IMR-90 (cell line): Measurements from ENCODE around the gene TMEM52. TPM values are rescaled to one million over a fixed set of nuclear protein-coding genes. Genes with fewer than 3 reads are reported as not detected.

Experiments
- ATAC-seq: fragments of 200-7000 bp; cut with Tn5 transposase; 2 replicates; pipeline ENCODE4 v1.9.1; 2020; ENCODE audit warnings: low read depth, mild to moderate bottlenecking, moderate library complexity
- BruUV-seq: library from RNA; stranded (reverse); fragments of 400-500 nt; replicated peaks from 2 replicates; lab custom pipeline; 2021; lab: Mats Ljungman, UMichigan
- CTCF ChIA-PET: fragments of 300-600 bp; formaldehyde crosslinking; extraction: SDS; loops from one replicate; lab custom pipeline; 2021; ENCODE audit warnings: antibody characterized with exemption; lab: Yijun Ruan, JAX
- POLR2A ChIA-PET: fragments of 300-600 bp; sonication (Branson Sonifier 250); formaldehyde crosslinking; loops from one replicate; lab custom pipeline; 2022; ENCODE audit warnings: antibody characterized with exemption; ENCODE audit not compliant: unreplicated experiment; lab: Charles Lee
- DNase-seq: peaks from one replicate; pipeline ENCODE4 v3.0.0; 2013
- H2AFZ ChIP-seq: replicated peaks from 2 replicates; pipeline ENCODE3; 2013; ENCODE audit warnings: low read length, mild to moderate bottlenecking; ENCODE audit not compliant: poor library complexity
- H2AK5ac ChIP-seq: 2 replicates; pipeline ENCODE4 v1.6.1; 2013; ENCODE audit warnings: low read depth, low read length, inconsistent platforms
- H2AK9ac ChIP-seq: replicated peaks from 2 replicates; pipeline ENCODE3; 2013; ENCODE audit warnings: mild to moderate bottlenecking, low read depth, low read length, moderate library complexity; ENCODE audit not compliant: poor library complexity
- H2BK120ac ChIP-seq: 2 replicates; pipeline ENCODE4 v1.6.1; 2013; ENCODE audit warnings: low read depth, low read length, inconsistent platforms
- H2BK15ac ChIP-seq: 3 replicates; pipeline ENCODE4 v1.6.1; 2013; ENCODE audit warnings: low read depth, low read length, inconsistent platforms
- H2BK20ac ChIP-seq: 2 replicates; pipeline ENCODE4 v1.6.1; 2013; ENCODE audit warnings: low read depth, mild to moderate bottlenecking, inconsistent platforms, low read length, moderate library complexity
- H2BK5ac ChIP-seq: 2 replicates; pipeline ENCODE4 v1.6.1; 2013; ENCODE audit warnings: mild to moderate bottlenecking, low read depth, low read length, inconsistent platforms; ENCODE audit not compliant: poor library complexity, severe bottlenecking
- H3K14ac ChIP-seq: replicated peaks from 2 replicates; pipeline ENCODE4 v1.6.1; 2013; ENCODE audit warnings: low read depth, low read length, inconsistent platforms
- H3K18ac ChIP-seq: 2 replicates; pipeline ENCODE4 v1.6.1; 2013; ENCODE audit warnings: low read depth, low read length, control low read depth
- H3K23ac ChIP-seq: 2 replicates; pipeline ENCODE4 v1.6.1; 2013; ENCODE audit warnings: low read depth, low read length, inconsistent platforms
- H3K27ac ChIP-seq: 2 replicates; pipeline ENCODE4 v1.5.1; 2013; ENCODE audit warnings: mild to moderate bottlenecking, control low read depth, low read length; ENCODE audit not compliant: insufficient read depth
- H3K27me3 ChIP-seq: 2 replicates; pipeline ENCODE4 v1.6.1; 2013; ENCODE audit warnings: low read length; ENCODE audit not compliant: control insufficient read depth, insufficient read depth
- H3K36me3 ChIP-seq: 2 replicates; pipeline ENCODE4 v1.6.1; 2013; ENCODE audit warnings: low read length, mixed read lengths; ENCODE audit not compliant: control insufficient read depth, insufficient read depth
- H3K4ac ChIP-seq: 2 replicates; pipeline ENCODE4 v1.6.1; 2013; ENCODE audit warnings: low read depth, low read length, inconsistent platforms
- H3K4me1 ChIP-seq: 2 replicates; pipeline ENCODE4 v1.6.1; 2013; ENCODE audit warnings: low read length, mixed read lengths; ENCODE audit not compliant: control insufficient read depth, insufficient read depth
- H3K4me2 ChIP-seq: 2 replicates; pipeline ENCODE4 v1.6.1; 2013; ENCODE audit warnings: low read depth, mild to moderate bottlenecking, control low read depth, low read length, moderate library complexity
- H3K4me3 ChIP-seq: 2 replicates; pipeline ENCODE4 v1.5.1; 2013; ENCODE audit warnings: low read depth, mild to moderate bottlenecking, control low read depth, low read length, moderate library complexity; ENCODE audit not compliant: insufficient read depth
- H3K56ac ChIP-seq: 2 replicates; pipeline ENCODE4 v1.6.1; 2013; ENCODE audit warnings: low read length, inconsistent platforms; ENCODE audit not compliant: insufficient read depth; ENCODE audit errors: extremely low read depth
- H3K79me1 ChIP-seq, 2 experiments: 2 replicates each; pipeline ENCODE4 v1.6.1; 2013; ENCODE audit warnings: low read length in 2 of 2, inconsistent platforms in 1 of 2, low read depth in 1 of 2
- H3K9ac ChIP-seq: 2 replicates; pipeline ENCODE4 v1.6.1; 2013; ENCODE audit warnings: low read depth, low read length, control low read depth
- H3K9me1 ChIP-seq: 2 replicates; pipeline ENCODE4 v1.6.1; 2013; ENCODE audit warnings: low read length, inconsistent platforms; ENCODE audit not compliant: insufficient read depth
- H3K9me3 ChIP-seq: 2 replicates; pipeline ENCODE4 v1.6.1; 2013; ENCODE audit warnings: low read length; ENCODE audit not compliant: control insufficient read depth, insufficient read depth
- H4K20me1 ChIP-seq: 2 replicates; pipeline ENCODE4 v1.6.1; 2013; ENCODE audit warnings: low read length, inconsistent platforms; ENCODE audit not compliant: insufficient read depth
- H4K5ac ChIP-seq: 2 replicates; pipeline ENCODE4 v1.6.1; 2013; ENCODE audit warnings: mild to moderate bottlenecking, low read depth, low read length, control low read depth
- H4K8ac ChIP-seq, 2 experiments: 2 replicates each; pipeline ENCODE4 v1.6.1; 2013; ENCODE audit warnings: low read depth in 2 of 2, low read length in 2 of 2, control low read depth in 1 of 2, inconsistent platforms in 1 of 2
- H4K91ac ChIP-seq: 2 replicates; pipeline ENCODE4 v1.6.1; 2013; ENCODE audit warnings: low read depth, low read length, inconsistent platforms; ENCODE audit not compliant: insufficient read depth
- BHLHE40 ChIP-seq: fragments of 150-350 bp; IDR thresholded peaks from 2 replicates; pipeline ENCODE4 v1.6.1; 2016; ENCODE audit warnings: mild to moderate bottlenecking, low read depth, low read length
- CHD1 ChIP-seq: IDR thresholded peaks from 2 replicates; pipeline ENCODE4 v1.6.1; 2012; ENCODE audit warnings: low read depth, low read length, improper control_type of control experiment
- FOS ChIP-seq: fragments of 150-350 bp; IDR thresholded peaks from 2 replicates; pipeline ENCODE4 v1.6.1; 2016; ENCODE audit warnings: low read depth, low read length
- MAZ ChIP-seq: IDR thresholded peaks from 2 replicates; pipeline ENCODE4 v1.6.1; 2012; ENCODE audit warnings: low read depth, mild to moderate bottlenecking, low read length, improper control_type of control experiment, moderate library complexity, borderline replicate concordance
- MXI1 ChIP-seq: IDR thresholded peaks from 2 replicates; pipeline ENCODE4 v1.6.1; 2012; ENCODE audit warnings: low read depth, mild to moderate bottlenecking, low read length, moderate library complexity, borderline replicate concordance
- NFE2L2 ChIP-seq: fragments of 150-350 bp; IDR thresholded peaks from 2 replicates; pipeline ENCODE4 v1.6.1; 2016; ENCODE audit warnings: low read depth, mild to moderate bottlenecking, low read length
- RAD21 ChIP-seq: IDR thresholded peaks from 2 replicates; pipeline ENCODE4 v1.6.1; 2012; ENCODE audit warnings: low read length, improper control_type of control experiment
- RCOR1 ChIP-seq: IDR thresholded peaks from 2 replicates; pipeline ENCODE4 v1.6.1; 2012; ENCODE audit warnings: mild to moderate bottlenecking, low read length, improper control_type of control experiment; ENCODE audit not compliant: insufficient replicate concordance
- SMC3 ChIP-seq: fragments of 150-350 bp; IDR thresholded peaks from 2 replicates; pipeline ENCODE4 v1.6.1; 2016; ENCODE audit warnings: low read depth, mild to moderate bottlenecking, antibody characterized with exemption, low read length, moderate library complexity
- WGBS, 2 experiments: methylation state at CpG; one replicate each; pipeline versions ENCODE4 v1.1.5 to v1.1.7; 2013; ENCODE audit warnings: missing lambda C conversion rate in 2 of 2; ENCODE audit not compliant: insufficient read length in 1 of 2; ENCODE audit errors: extremely low coverage in 2 of 2; 5-methylcytosine and 5-hydroxymethylcytosine counted together
- dilution Hi-C: fragments of 300-500 bp; cut with HindIII; formaldehyde crosslinking; loops from one replicate; pipeline ENCODE4 v1.14.3; 2018; ENCODE audit warnings: low sequenced_read_pairs; ENCODE audit not compliant: unreplicated experiment
- in situ Hi-C: fragments of 300-500 bp; cut with MboI; formaldehyde crosslinking; loops from 3 replicates; pipeline ENCODE4 v1.14.3; 2019; ENCODE audit warnings: low sequenced_read_pairs, inconsistent platforms, mixed read lengths
- intact Hi-C: fragments of 100-400 bp; cut with micrococcal nuclease; formaldehyde crosslinking; loops from 2 replicates; pipeline ENCODE4 v1.10.0; 2022
- polyA plus RNA-seq, 3 experiments: library from polyadenylated mRNA; depleted of rRNA; stranded (reverse); fragments of >200 nt; gene quantifications; 2 replicates each; pipeline ENCODE4 v1.2.3, GENCODE V29; 2012; ENCODE audit warnings: low replicate concordance in 1 of 3
- total RNA-seq: library from RNA; depleted of rRNA; stranded (reverse); fragments of >200 nt; gene quantifications from 2 replicates; pipeline ENCODE4 v1.2.3, GENCODE V29; 2012
- TF ChIP-seq, protein P1 (sequence below): conservative IDR thresholded peaks from 2 replicates; pipeline ENCODE4 v1.5.1; 2012; ENCODE audit warnings: mild to moderate bottlenecking, low read depth, low read length, improper control_type of control experiment
- TF ChIP-seq, protein P2 (sequence below): fragments of 150-350 bp; IDR thresholded peaks from 2 replicates; pipeline ENCODE4 v1.6.1; 2016; ENCODE audit warnings: low read depth, mild to moderate bottlenecking, low read length, moderate library complexity, borderline replicate concordance

TMEM52 gene
- total and polyA plus RNA-seq, 2 of the 4 experiments (the other 2 are of a cell fraction): 0.54 to 1.3 TPM

DNA sequence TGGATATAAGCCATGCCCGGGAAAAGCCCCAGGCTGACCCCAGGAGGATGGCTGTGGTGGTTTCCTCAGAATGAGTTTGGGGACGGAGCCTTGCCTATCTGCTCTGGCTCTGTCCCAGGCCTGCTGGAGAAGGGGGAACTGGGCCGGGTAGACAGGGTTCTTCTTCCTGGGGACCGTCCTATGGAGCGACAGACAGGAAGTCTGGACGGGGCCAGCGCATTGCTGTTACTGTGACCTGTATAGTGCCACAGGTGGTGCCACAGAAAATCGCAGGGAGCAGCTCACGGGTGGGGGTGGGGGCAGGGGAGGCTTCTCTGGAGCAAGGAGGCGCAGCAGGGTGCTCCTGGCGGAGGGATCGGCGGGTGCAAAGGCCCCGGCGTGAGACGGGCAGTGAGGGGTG lies 48.1 kb upstream of the TMEM52 start:
- H3K14ac ChIP-seq: no peak overlapping the region
- ATAC-seq: no peak
- no peak overlapping the region for H3K4me2 ChIP-seq
- H4K5ac ChIP-seq: no peak overlapping the region
- H2BK20ac ChIP-seq: no peak overlapping the region
- 0 out of 2 replicates have a peak, but pooled peaks cover 6% of the 10 kb centered on the region for H4K20me1 ChIP-seq
- peaks cover 22% of the 10 kb centered on the region for H3K27me3 ChIP-seq
- peaks cover 1% of the 10 kb centered on the region; the same call in 1 of the 2 replicates for H3K9me3 ChIP-seq
- dilution Hi-C loops (no loop called here), in situ Hi-C loops (loop anchor here (10.0 to 25.0 kb wide), 2 partner anchors 188 to 395 kb away; no protein-coding TSS in a partner anchor), intact Hi-C loops (no loop called here)
- H3K9ac ChIP-seq: no peak overlapping the region
- TF ChIP-seq RAD21 (no peak), MAZ (no peak), SMC3 (no peak), BHLHE40 (no peak), FOS (no peak), MXI1 (no peak), RCOR1 (no peak), CHD1 (no peak), NFE2L2 (no peak)
- TF ChIP-seq, protein P1, sequence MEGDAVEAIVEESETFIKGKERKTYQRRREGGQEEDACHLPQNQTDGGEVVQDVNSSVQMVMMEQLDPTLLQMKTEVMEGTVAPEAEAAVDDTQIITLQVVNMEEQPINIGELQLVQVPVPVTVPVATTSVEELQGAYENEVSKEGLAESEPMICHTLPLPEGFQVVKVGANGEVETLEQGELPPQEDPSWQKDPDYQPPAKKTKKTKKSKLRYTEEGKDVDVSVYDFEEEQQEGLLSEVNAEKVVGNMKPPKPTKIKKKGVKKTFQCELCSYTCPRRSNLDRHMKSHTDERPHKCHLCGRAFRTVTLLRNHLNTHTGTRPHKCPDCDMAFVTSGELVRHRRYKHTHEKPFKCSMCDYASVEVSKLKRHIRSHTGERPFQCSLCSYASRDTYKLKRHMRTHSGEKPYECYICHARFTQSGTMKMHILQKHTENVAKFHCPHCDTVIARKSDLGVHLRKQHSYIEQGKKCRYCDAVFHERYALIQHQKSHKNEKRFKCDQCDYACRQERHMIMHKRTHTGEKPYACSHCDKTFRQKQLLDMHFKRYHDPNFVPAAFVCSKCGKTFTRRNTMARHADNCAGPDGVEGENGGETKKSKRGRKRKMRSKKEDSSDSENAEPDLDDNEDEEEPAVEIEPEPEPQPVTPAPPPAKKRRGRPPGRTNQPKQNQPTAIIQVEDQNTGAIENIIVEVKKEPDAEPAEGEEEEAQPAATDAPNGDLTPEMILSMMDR: no peak
- TF ChIP-seq, protein P2, sequence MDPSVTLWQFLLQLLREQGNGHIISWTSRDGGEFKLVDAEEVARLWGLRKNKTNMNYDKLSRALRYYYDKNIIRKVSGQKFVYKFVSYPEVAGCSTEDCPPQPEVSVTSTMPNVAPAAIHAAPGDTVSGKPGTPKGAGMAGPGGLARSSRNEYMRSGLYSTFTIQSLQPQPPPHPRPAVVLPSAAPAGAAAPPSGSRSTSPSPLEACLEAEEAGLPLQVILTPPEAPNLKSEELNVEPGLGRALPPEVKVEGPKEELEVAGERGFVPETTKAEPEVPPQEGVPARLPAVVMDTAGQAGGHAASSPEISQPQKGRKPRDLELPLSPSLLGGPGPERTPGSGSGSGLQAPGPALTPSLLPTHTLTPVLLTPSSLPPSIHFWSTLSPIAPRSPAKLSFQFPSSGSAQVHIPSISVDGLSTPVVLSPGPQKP: no peak
- H2AK9ac ChIP-seq: no peak overlapping the region
- no peaks in the 10 kb centered on the region for H3K4me1 ChIP-seq
- H4K91ac ChIP-seq: no peak overlapping the region
- no peak overlapping the region for H4K8ac ChIP-seq
- DNase-seq: no peak
- no peak overlapping the region for H3K56ac ChIP-seq
- no peak overlapping the region for H3K18ac ChIP-seq
- no peak overlapping the region for H3K23ac ChIP-seq
- no peak overlapping the region for H2AFZ ChIP-seq
- no peak overlapping the region for H3K27ac ChIP-seq
- no peak overlapping the region for H3K4me3 ChIP-seq
- ChIA-PET POLR2A (no interaction called here), CTCF (no interaction called here)
- no peaks in the 10 kb centered on the region for H3K79me1 ChIP-seq
- H2BK15ac ChIP-seq: no peak overlapping the region
- H2AK5ac ChIP-seq: no peak overlapping the region
- H3K36me3 ChIP-seq: no peaks in the 10 kb centered on the region
- no TSS peak for BruUV-seq
- no peaks in the 10 kb centered on the region for H3K9me1 ChIP-seq
- no peak overlapping the region for H3K4ac ChIP-seq
- H2BK5ac ChIP-seq: no peak overlapping the region
- WGBS, 2 experiments: 63% methylated on average over 12 of the region's 16 CpGs; no CpG with 5 or more reads in 1 of the 2 experiments
- no peak overlapping the region for H2BK120ac ChIP-seq
